Activated CD4-positive, alpha-beta T cell treated with anti-CD3 and anti-CD28 coated beads for 36 hours (primary cell): ENCODE data around the gene ANO10. TPM values are rescaled to one million over a fixed set of nuclear protein-coding genes. Genes with fewer than 3 reads are reported as not detected.
"Not testable (repeated sequence)": the region's sequence is repeated elsewhere in the genome, so short reads cannot be mapped to it uniquely, and the experiment has no call there.

Experiments used
- ATAC-seq: fragments of 200-7000 bp; cut with Tn5 transposase; one replicate; pipeline ENCODE4 v1.10.0; 2021; ENCODE audit warnings: mild to moderate bottlenecking, moderate library complexity
- CTCF ChIA-PET: fragments of 350-600 bp; sonication (Branson Sonifier 250); formaldehyde crosslinking; loops from one replicate; lab custom pipeline; 2021; ENCODE audit warnings: antibody characterized with exemption; lab: Charles Lee
- POLR2A ChIA-PET: fragments of 350-600 bp; sonication (Branson Sonifier 250); formaldehyde crosslinking; loops from one replicate; lab custom pipeline; 2021; ENCODE audit warnings: antibody characterized with exemption, inconsistent platforms; lab: Charles Lee
- DNase-seq: peaks from one replicate; pipeline ENCODE4 v3.0.0-alpha.2; 2020
- H3K27ac Mint-ChIP-seq: one replicate; pipeline ENCODE4 v1.8.0; 2021; ENCODE audit warnings: mixed read lengths
- H3K27me3 Mint-ChIP-seq: one replicate; pipeline ENCODE4 v1.8.0; 2021; ENCODE audit warnings: mixed read lengths
- H3K36me3 Mint-ChIP-seq: one replicate; pipeline ENCODE4 v1.8.0; 2021; ENCODE audit warnings: low read depth, mixed read lengths
- H3K4me1 Mint-ChIP-seq: one replicate; pipeline ENCODE4 v1.8.0; 2021; ENCODE audit warnings: mixed read lengths
- H3K4me3 Mint-ChIP-seq: one replicate; pipeline ENCODE4 v1.8.0; 2021; ENCODE audit warnings: mild to moderate bottlenecking, moderate library complexity, mixed read lengths
- H3K9me3 Mint-ChIP-seq: one replicate; pipeline ENCODE4 v1.8.0; 2021; ENCODE audit warnings: low read depth, mixed read lengths
- intact Hi-C, 2 experiments: fragments of 100-400 bp; cut with DNase I in 1 of 2; cut with micrococcal nuclease in 1 of 2; formaldehyde crosslinking; loops; one replicate each; pipeline versions ENCODE4 v1.14.2 to v1.15.1; 2022 to 2024; cut with DNase I, micrococcal nuclease
- total RNA-seq, 2 experiments: library from RNA; stranded (reverse); gene quantifications; one replicate each; pipeline ENCODE4 v1.2.3, GENCODE V29; 2021

ANO10 gene
- total RNA-seq, 2 experiments from 2014 or later, result 6.9 to 9.4 TPM

DNA sequence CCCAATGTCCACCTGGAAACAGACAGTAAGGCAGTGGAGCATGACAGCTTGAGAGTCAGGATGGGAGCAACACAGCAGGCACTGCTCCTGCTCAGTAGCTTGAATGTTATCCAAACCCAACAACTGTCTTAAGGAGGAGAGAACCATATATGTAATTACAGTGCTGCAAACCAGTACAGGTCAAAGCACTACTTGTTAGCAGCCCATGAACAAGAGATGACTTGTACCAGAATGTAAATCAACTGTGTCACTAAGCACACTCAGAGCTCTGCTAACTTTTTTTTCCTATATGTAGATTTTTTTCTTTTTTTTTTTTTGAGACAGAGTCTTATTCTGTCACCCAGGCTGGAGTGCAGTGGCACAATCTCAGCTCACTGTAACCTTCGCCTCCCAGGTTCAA lies 87.1 kb downstream of the ANO10 start:
- no peak for ATAC-seq
- Mint-ChIP-seq H3K4me1 (peaks cover 7% of the 10 kb centered on the region), H3K27me3 (no peaks in the 10 kb centered on the region), H3K4me3 (no peak overlapping the region), H3K36me3 (no peaks in the 10 kb centered on the region), H3K27ac (no peak overlapping the region), H3K9me3 (no peaks in the 10 kb centered on the region)
- intact Hi-C loops, result no loop called here
- DNase-seq, result no peak
- ChIA-PET CTCF (no interaction called here), POLR2A (no interaction called here)

DNA sequence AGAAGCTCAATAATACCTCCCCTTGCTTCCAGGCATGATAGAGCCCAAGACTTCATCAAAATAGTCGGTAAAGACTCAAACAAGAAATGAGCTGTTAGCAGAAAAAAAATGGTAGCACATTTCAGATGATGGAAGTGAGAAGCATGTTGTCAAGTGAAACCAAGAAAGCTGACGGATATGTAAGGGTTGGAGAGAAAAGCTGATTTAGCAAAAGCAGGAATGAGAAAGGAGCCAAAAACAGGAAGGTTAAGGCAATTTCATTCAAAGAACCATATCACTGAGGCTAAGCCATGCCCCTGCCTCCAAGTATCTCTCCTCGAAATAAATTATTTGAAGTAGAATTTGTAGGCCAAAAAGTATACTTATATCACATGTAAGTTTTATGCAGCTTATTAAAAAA lies 88.8 kb downstream of the ANO10 start:
- ATAC-seq (no peak), DNase-seq (no peak)
- H3K36me3 Mint-ChIP-seq, result peaks cover 3% of the 10 kb centered on the region
- H3K4me1 Mint-ChIP-seq, result peaks cover 7% of the 10 kb centered on the region
- H3K9me3 Mint-ChIP-seq, result no peaks in the 10 kb centered on the region
- ChIA-PET POLR2A (no interaction called here), CTCF (interaction anchor here (0.6 to 1.2 kb wide), 2 partner anchors 11 to 17 kb away, joined by 3 to 6 read pairs; no protein-coding TSS in a partner anchor)
- H3K27ac Mint-ChIP-seq, result no peak overlapping the region
- intact Hi-C loops, result no loop called here
- H3K27me3 Mint-ChIP-seq, result no peaks in the 10 kb centered on the region
- H3K4me3 Mint-ChIP-seq, result no peak overlapping the region

- no peak overlapping the region for H3K27ac Mint-ChIP-seq
Measured at GRCh38 chr3:43531835-43532234, 90.0 kb downstream of the ANO10 start.

GRCh38 chr3:43528498-43529099 lies 93.2 kb downstream of the ANO10 start:
- no peaks in the 10 kb centered on the region for H3K27me3 Mint-ChIP-seq
- intact Hi-C loops, result no loop called here
- H3K4me3 Mint-ChIP-seq, result no peak overlapping the region
- H3K9me3 Mint-ChIP-seq, result peaks cover 3% of the 10 kb centered on the region
- DNase-seq, result no peak
- CTCF ChIA-PET, result interaction anchor here (0.6 to 1.3 kb wide), 2 partner anchors 15 to 37 kb away, joined by 3 read pairs; no protein-coding TSS in a partner anchor
- H3K36me3 Mint-ChIP-seq, result peaks cover 6% of the 10 kb centered on the region
- H3K27ac Mint-ChIP-seq, result peak overlapping the region; percentile 11
- ATAC-seq, result no peak
- POLR2A ChIA-PET, result no interaction called here
- peaks cover 3% of the 10 kb centered on the region for H3K4me1 Mint-ChIP-seq

More at GRCh38 chr3:43531835-43532234, 90.0 kb downstream of the ANO10 start:
- Mint-ChIP-seq H3K9me3 (peaks cover 3% of the 10 kb centered on the region), H3K4me3 (no peak overlapping the region), H3K36me3 (peaks cover 6% of the 10 kb centered on the region), H3K27me3 (no peaks in the 10 kb centered on the region), H3K4me1 (peaks cover 4% of the 10 kb centered on the region)
- DNase-seq, result peak; percentile 40
- ChIA-PET POLR2A (no interaction called here), CTCF (interaction anchor here (0.7 to 1.2 kb wide), 3 partner anchors 9 to 118 kb away, joined by 3 to 4 read pairs (median 3); no protein-coding TSS in a partner anchor)
- peak; percentile 91 for ATAC-seq
- intact Hi-C loops, result no loop called here

DNA sequence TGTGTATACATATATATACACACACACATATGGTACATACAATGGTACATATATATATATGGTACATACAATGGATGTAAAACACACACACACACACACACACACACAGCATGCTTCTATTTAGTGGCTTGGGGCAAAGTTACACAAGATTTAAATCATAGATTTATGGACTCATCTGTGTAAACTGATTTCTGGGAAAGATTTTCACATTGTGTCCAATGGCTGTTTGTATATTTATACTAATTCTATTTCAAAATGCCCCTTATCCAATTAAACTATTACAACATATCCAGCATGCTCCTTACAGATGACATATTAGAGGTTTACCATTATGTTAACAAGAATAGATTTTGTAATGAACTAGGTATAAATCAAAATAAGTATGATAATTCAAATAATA lies 94.9 kb downstream of the ANO10 start:
- ATAC-seq (no peak), DNase-seq (no peak)
- no peak overlapping the region for H3K27ac Mint-ChIP-seq
- ChIA-PET CTCF (no interaction called here), POLR2A (no interaction called here)
- peaks cover 3% of the 10 kb centered on the region for H3K4me1 Mint-ChIP-seq
- intact Hi-C loops, result no loop called here
- H3K36me3 Mint-ChIP-seq, result peaks cover 6% of the 10 kb centered on the region
- no peaks in the 10 kb centered on the region for H3K27me3 Mint-ChIP-seq
- peaks cover 3% of the 10 kb centered on the region for H3K9me3 Mint-ChIP-seq
- H3K4me3 Mint-ChIP-seq, result no peak overlapping the region

GRCh38 chr3:43525941-43526607 lies 95.7 kb downstream of the ANO10 start:
- intact Hi-C loops, result no loop called here

GRCh38 chr3:43525386-43525785 lies 96.4 kb downstream of the ANO10 start:
- Mint-ChIP-seq H3K4me1 (no peaks in the 10 kb centered on the region), H3K27ac (no peak overlapping the region), H3K27me3 (no peaks in the 10 kb centered on the region), H3K4me3 (no peak overlapping the region), H3K9me3 (peaks cover 5% of the 10 kb centered on the region), H3K36me3 (peaks cover 8% of the 10 kb centered on the region)
- ATAC-seq (no peak), DNase-seq (no peak)
- ChIA-PET POLR2A (no interaction called here), CTCF (no interaction called here)
- intact Hi-C loops, result no loop called here

More at GRCh38 chr3:43525941-43526607, 95.7 kb downstream of the ANO10 start:
- peaks cover 8% of the 10 kb centered on the region for H3K36me3 Mint-ChIP-seq
- CTCF ChIA-PET, result no interaction called here
- no peaks in the 10 kb centered on the region for H3K27me3 Mint-ChIP-seq
- H3K4me3 Mint-ChIP-seq, result no peak overlapping the region
- POLR2A ChIA-PET, result no interaction called here
- ATAC-seq, result no peak
- no peaks in the 10 kb centered on the region for H3K4me1 Mint-ChIP-seq
- peaks cover 5% of the 10 kb centered on the region for H3K9me3 Mint-ChIP-seq
- H3K27ac Mint-ChIP-seq, result no peak overlapping the region
- no peak for DNase-seq

- Mint-ChIP-seq H3K9me3 (peaks cover 16% of the 10 kb centered on the region), H3K27ac (no peak overlapping the region), H3K36me3 (peaks cover 17% of the 10 kb centered on the region), H3K4me1 (no peaks in the 10 kb centered on the region), H3K4me3 (no peak overlapping the region), H3K27me3 (no peaks in the 10 kb centered on the region)
- ATAC-seq (peak; percentile 91), DNase-seq (peak; percentile 35)
- intact Hi-C loops, result loop anchor here (1.0 to 5.0 kb wide), 2 partner anchors 18 to 136 kb away; no protein-coding TSS in a partner anchor
- POLR2A ChIA-PET, result interaction anchor here (0.6 to 0.9 kb wide), 2 partner anchors 22 to 32 kb away, joined by 3 to 7 read pairs; no protein-coding TSS in a partner anchor
- CTCF ChIA-PET, result interaction anchor here (1.0 to 1.4 kb wide), 2 partner anchors 8 to 20 kb away, joined by 3 to 4 read pairs; no protein-coding TSS in a partner anchor
Measured at GRCh38 chr3:43523454-43524053, 98.3 kb downstream of the ANO10 start.

- intact Hi-C loops, result loop anchor here (1.0 to 5.0 kb wide), 2 partner anchors 18 to 136 kb away; no protein-coding TSS in a partner anchor
- H3K9me3 Mint-ChIP-seq, result peaks cover 18% of the 10 kb centered on the region
- DNase-seq (no peak), ATAC-seq (no peak)
- H3K36me3 Mint-ChIP-seq, result peaks cover 18% of the 10 kb centered on the region
- H3K4me1 Mint-ChIP-seq, result no peaks in the 10 kb centered on the region
- H3K4me3 Mint-ChIP-seq, result no peak overlapping the region
- CTCF ChIA-PET, result interaction anchor here (0.8 to 1.4 kb wide), 3 partner anchors 9 to 561 kb away, joined by 3 to 4 read pairs (median 3); no protein-coding TSS in a partner anchor
- no peak overlapping the region for H3K27ac Mint-ChIP-seq
- POLR2A ChIA-PET, result interaction anchor here (0.9 kb wide), 1 partner anchor 21 kb away, joined by 7 read pairs; no protein-coding TSS in a partner anchor
- H3K27me3 Mint-ChIP-seq, result no peaks in the 10 kb centered on the region
Measured at GRCh38 chr3:43522727-43523362, 99.0 kb downstream of the ANO10 start.

- H3K27ac Mint-ChIP-seq, result no peak overlapping the region
- H3K27me3 Mint-ChIP-seq, result no peaks in the 10 kb centered on the region
- ChIA-PET CTCF (no interaction called here), POLR2A (no interaction called here)
- DNase-seq (no peak), ATAC-seq (no peak)
- peaks cover 20% of the 10 kb centered on the region for H3K36me3 Mint-ChIP-seq
- intact Hi-C loops, result loop anchor here in 1 of 2 experiments (5.0 kb wide), 1 partner anchor 135 kb away; no protein-coding TSS in a partner anchor
- H3K4me1 Mint-ChIP-seq, result no peaks in the 10 kb centered on the region
- no peak overlapping the region for H3K4me3 Mint-ChIP-seq
- peaks cover 15% of the 10 kb centered on the region for H3K9me3 Mint-ChIP-seq
Measured at GRCh38 chr3:43521941-43522340, 99.9 kb downstream of the ANO10 start.

DNA sequence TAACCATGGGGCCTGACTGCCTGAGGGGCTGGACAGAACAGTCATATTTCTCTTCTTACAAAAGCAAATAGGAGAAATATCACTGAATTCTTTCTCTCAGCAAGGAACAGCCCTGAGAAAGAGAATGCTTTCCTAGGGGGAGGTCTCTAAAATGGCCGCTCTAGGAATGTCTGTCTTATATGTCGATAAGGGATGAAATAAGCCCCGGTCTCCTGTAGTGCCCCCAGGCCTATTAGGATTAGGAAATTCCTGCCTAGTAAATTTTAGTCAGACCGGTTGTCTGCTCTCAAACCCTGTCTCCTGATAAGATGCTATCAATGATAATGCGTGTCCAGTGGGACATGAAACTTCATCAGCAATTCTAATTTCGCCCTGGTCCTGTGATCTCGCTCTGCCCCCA lies 103.3 kb downstream of the ANO10 start:
- POLR2A ChIA-PET, H3K4me3 Mint-ChIP-seq, intact Hi-C loops, ATAC-seq, H3K27ac Mint-ChIP-seq, CTCF ChIA-PET, H3K27me3 Mint-ChIP-seq, DNase-seq: not testable (repeated sequence)
- Mint-ChIP-seq H3K4me1 (peaks cover 12% of the 10 kb centered on the region), H3K9me3 (peaks cover 19% of the 10 kb centered on the region), H3K36me3 (peaks cover 20% of the 10 kb centered on the region)
